EH (cell line): ENCODE results near the gene ING2.
"Not testable (repeated sequence)": the region's sequence is repeated elsewhere in the genome, so short reads cannot be mapped to it uniquely, and the experiment has no call there.

Source experiments
- DNase-seq: peaks from one replicate; pipeline ENCODE4 v3.0.0-alpha.2; 2015; ENCODE audit warnings: low read depth

The ING2 gene, protein sequence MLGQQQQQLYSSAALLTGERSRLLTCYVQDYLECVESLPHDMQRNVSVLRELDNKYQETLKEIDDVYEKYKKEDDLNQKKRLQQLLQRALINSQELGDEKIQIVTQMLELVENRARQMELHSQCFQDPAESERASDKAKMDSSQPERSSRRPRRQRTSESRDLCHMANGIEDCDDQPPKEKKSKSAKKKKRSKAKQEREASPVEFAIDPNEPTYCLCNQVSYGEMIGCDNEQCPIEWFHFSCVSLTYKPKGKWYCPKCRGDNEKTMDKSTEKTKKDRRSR

GRCh38 chr4:183504930-183505610 lies at the start of gene ING2:
Gene ING2, plus strand, starts transcription at chr4:183505058. Its CDS starts 138 bp downstream, at chr4:183505196.
- DNase-seq = peak; percentile 80

DNA sequence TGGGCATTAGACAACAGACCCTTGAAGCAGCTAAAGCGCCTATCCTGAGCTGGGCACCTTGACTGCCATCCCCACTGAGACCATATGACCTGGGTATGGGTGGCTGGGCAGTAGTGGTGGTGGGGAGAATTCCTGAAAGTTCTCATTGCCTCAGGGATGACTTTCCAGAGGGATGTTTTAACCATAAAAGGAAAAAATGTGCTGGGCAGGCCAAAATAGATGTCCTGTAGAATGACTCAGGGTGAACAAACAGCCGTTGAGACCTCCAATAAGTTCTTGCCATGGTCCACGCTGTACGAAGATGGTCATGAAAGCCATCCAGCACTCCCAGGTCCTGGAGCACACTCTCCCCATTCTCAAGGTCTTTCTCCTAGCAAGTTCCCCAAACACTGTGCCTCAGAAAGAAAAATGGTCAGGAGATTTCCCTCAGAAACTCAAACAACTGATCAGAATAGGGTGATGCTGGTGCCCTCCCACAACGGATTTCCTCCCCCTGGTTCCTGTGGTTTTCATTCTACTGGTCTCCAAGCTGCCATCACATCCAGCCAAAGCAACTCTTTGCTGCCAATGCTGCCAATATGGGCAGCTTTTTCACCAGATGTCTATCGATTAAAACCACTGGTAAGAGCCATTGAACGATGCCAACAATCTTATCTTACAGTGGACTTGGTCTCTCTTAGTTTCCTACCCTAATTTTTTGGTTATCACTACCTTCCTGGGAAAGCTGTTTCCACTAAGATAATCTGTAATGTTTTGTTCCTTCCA lies 49.2 kb upstream of the ING2 start:
- peak; percentile 87 for DNase-seq

GRCh38 chr4:183458005-183458404 lies 46.9 kb upstream of the ING2 start:
- DNase-seq = no peak

DNA sequence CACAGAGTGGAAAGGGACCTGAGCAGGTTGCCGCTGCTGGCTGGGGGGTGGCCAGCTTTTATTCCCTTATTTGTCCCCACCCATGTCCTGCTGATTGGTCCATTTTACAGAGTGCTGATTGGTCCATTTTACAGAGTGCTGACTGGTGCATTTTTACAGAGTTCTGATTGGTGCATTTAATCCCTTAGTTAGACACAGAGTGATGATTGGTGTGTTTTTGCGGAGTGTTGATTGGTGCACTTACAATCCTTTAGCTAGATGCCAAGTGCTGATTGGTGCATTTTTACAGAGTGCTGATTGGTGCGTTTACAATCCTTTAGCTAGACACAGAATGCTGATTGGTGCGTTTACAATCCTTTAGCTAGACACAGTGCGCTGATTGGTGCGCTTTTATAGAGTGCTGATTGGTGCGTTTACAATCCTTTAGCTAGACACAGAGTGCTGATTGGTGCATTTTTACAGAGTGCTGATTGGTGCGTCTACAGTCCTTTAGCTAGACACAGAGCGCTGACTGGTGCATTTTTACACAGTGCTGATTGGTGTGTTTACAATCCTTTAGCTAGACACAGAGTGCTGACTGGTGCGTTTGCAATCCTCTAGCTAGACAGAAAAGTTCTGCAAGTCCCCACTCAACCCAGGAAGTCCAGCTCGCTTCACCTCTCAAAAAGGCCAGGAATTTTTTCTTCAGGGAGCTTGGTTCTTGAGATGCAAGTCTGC lies 40.8 kb upstream of the ING2 start:
- not testable (repeated sequence) for DNase-seq

DNA sequence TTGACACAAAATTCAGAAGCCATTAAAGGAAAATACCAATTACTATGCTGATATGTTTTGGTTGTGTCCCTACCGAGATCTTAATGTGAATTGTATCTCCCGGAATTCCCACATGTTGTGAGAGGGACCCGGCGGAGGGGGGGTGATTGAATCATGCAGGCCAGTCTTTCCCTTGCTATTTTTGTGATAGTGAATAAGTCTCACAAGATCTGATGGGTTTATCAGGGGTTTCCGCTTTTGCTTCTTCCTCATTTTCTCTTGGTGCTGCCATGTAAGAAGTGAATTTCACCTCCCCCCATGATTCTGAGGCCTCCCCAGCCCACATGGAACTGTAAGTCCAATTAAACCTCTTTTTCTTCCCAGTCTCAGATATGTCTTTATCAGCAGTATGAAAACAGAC lies 39.0 kb upstream of the ING2 start:
- peak; percentile 27 for DNase-seq

GRCh38 chr4:183467246-183467645 lies 37.6 kb upstream of the ING2 start:
- DNase-seq = no peak

DNA sequence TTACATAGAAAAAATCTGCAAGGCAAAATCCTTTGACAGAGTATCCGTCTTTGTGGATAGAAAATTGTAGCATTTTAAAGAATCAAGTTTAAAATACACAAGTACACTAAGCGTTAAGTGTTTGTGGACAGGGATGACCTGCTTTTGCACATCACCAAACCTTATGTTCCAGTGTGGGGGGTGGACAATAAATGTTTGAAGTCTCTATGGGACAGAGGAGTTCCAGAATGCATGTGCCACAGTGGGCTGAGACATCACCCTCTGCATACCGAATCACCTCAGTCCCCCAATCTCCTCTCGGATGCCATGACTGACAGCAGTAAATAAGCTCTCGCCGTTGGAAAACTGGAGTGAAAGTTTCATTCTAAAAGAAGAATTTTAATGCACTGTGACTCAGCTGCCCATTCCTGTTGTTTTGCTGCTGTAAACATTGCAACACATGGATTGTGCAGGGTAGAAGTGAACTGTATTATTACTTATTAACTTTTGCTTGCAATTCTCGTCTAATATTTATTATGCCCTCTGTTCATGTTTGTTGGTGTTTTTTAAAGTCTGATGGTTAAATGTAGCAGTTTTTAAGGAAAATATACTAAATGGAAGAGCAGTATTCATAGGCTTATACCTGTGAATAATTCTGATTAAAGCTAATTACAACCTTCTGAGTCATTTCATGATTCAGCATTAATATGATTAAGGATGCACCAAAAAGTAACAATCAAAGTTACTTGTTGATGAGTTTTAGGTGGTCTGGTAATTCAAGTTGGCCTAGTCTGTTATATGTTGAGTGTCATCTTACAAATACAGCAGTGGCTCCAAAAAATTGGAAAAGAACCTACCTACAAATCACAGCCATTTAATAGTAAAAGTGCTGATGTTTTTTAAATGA lies 36.4 kb upstream of the ING2 start:
- DNase-seq = peak; percentile 53

GRCh38 chr4:183469285-183469684 lies 35.6 kb upstream of the ING2 start:
- peak; percentile 50 for DNase-seq

- DNase-seq = no peak
Measured at GRCh38 chr4:183469936-183470335, 34.9 kb upstream of the ING2 start.

DNA sequence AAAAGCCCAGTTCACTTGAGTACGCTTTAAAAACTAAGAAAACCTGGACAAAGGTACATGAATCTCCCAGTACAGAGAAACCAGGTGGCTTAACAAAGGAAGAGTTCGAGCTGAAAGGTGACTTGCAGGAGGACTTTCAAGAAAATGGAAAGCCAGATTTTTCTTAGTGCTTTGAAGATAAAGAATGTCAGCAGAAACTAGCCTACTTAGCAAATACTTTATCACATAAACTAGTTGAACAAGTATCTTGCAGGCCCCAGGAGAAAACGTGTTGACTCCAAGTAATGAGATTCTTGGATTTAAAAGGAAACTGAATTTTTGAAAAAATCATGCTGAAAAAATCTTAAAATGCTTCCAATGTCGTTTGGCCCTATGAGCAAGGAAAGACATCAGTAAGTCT lies 34.0 kb upstream of the ING2 start:
- DNase-seq = no peak

- DNase-seq = peak; percentile 73
Measured at GRCh38 chr4:183471946-183472708, 32.7 kb upstream of the ING2 start.

GRCh38 chr4:183478123-183478522 lies 26.7 kb upstream of the ING2 start:
- no peak for DNase-seq

- no peak for DNase-seq
Measured at GRCh38 chr4:183478926-183479325, 25.9 kb upstream of the ING2 start.

DNA sequence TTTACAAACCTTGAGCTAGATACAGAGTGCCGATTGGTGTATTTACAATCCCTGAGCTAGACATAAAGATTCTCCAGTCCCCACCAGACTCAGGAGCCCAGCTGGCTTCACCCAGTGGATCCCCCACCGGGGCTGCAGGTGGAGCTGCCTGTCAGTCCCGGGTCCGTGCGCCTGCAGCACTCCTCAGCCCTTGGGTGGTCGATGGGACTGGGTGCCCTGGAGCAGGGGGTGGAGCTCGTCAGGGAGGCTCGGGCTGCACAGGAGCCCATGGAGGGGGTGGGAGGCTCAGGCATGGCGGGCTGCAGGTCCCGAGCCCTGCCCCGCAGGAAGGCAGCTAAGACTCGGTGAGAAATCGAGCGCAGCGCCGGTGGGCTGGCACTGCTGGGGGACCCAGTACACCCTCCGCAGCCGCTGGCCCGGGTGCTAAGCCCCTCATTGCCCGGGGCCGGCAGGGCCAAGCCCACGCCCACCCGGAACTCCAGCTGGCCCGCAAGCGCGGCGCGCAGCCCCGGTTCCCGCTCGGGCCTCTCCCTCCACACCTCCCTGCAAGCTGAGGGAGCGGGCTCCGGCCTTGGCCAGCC lies 22.3 kb upstream of the ING2 start:
- not testable (repeated sequence) for DNase-seq

DNA sequence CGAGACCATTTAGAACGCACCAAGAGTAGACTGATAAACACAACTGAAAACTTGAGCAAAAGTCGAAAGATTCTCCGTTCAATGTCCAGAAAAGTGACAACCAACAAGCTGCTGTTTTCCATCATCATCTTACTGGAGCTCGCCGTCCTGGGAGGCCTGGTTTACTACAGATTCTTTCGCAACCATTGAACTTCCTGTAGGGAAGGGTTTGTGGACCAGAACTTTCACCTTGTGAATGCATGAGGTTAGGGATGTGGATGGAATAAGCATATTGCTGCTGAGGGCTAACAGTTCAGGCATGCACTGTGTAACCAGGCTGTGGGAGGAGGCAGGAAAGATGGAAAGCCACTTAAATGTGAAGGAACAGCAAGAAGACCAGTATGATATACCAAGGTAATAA lies 20.9 kb upstream of the ING2 start:
- no peak for DNase-seq

GRCh38 chr4:183485411-183486160 lies 19.3 kb upstream of the ING2 start:
- peak; percentile 59 for DNase-seq

DNA sequence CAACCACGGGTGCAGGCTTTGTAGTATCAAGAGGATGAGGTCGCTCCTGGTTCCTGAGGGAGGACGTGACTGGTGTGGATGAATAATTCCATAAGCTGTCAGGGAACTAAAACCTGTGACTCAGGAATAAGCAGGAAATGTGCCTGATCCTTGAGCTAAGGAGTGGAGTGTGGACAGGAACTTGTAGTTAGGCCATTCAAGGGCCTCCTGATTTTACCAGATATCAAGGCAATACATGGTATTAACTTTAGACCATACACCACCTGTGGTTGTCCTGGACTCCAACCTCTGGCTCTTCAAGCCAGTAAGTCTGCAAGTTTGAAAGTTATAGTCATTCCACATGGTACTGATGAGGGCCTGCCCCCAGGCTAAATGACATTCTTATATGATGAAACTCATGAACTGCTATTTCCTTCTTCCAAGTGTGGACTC lies 12.1 kb upstream of the ING2 start:
- peak; percentile 95 for DNase-seq

GRCh38 chr4:183493246-183493645 lies 11.6 kb upstream of the ING2 start:
- DNase-seq = no peak

DNA sequence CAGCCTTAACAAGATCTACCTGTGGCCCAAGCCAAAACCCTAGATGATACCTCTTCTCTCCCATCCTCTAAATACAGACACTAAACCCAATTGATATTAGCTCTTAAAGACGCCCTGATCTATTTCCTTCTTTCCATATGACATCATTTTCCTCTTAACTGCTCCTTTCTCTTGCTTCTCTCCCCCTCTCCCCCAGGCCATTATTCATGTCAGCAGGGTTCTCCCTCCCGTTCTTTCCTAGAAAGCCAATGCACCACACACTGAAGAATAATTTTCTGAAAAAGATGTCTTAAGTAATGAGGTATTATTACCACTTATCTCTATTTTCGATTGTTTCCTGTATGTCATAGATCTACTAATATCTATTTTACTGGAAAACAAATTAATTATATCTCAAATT lies 9.7 kb upstream of the ING2 start:
- DNase-seq = no peak
